ENCODE results near the gene MCAT. TPM values are rescaled to one million over a fixed set of nuclear protein-coding genes. Genes with fewer than 3 reads are reported as not detected.

MCAT gene
- total RNA-seq: 5.1 TPM

- H3K27me3 ChIP-seq (ENCODE audit: insufficient read depth, low read length): no peaks in the 10 kb centered on the region
- peaks cover 50% of the 10 kb centered on the region for H3K4me1 ChIP-seq (ENCODE audit: insufficient read depth, low read length)
- H3K4me3 ChIP-seq (ENCODE audit: low read length): peak within 1 kb of the TSS; percentile 73
- H3K9me3 ChIP-seq (ENCODE audit: low read depth, low read length): no peaks in the 10 kb centered on the region
Measured at GRCh38 chr22:43142880-43143562, at the start of gene MCAT. Gene MCAT, minus strand, starts transcription at chr22:43143398. Its CDS starts 50 bp downstream, at chr22:43143348.

DNA sequence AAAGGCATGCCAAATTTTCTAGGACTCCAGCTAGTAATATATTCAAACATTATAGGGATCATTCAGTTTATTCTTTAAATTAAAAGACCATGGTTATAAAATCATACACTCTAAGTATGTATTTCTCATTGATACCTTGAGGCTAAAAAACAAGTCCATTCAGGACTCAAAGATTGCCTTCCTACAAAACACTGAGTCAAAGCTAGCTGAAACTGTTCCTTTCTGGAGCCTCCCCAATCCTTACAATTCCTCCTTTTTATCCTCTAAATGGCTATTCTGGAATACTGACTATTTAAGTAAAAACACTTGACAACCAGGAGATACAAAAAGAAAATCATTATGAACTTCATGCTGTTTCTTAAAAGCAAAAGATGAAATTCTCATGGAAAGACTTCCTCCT is 48.6 kb upstream of the MCAT start:
- H3K27me3 ChIP-seq (ENCODE audit: insufficient read depth, low read length): no peaks in the 10 kb centered on the region
- H3K9me3 ChIP-seq (ENCODE audit: low read depth, low read length): no peaks in the 10 kb centered on the region
- peaks cover 9% of the 10 kb centered on the region for H3K4me1 ChIP-seq (ENCODE audit: insufficient read depth, low read length)
- H3K4me3 ChIP-seq (ENCODE audit: low read length): no peak overlapping the region

- peaks cover 23% of the 10 kb centered on the region for H3K4me1 ChIP-seq (ENCODE audit: insufficient read depth, low read length)
Measured at GRCh38 chr22:43188829-43189545, 45.8 kb upstream of the MCAT start.

GRCh38 chr22:43187171-43188099 is 44.2 kb upstream of the MCAT start:
- Histone ChIP-seq H3K4me1 (ENCODE audit: insufficient read depth, low read length) (peaks cover 23% of the 10 kb centered on the region), H3K4me3 (ENCODE audit: low read length) (peak overlapping the region; percentile 50), H3K9me3 (ENCODE audit: low read depth, low read length) (no peaks in the 10 kb centered on the region), H3K27me3 (ENCODE audit: insufficient read depth, low read length) (no peaks in the 10 kb centered on the region)

More at GRCh38 chr22:43188829-43189545, 45.8 kb upstream of the MCAT start:
- no peaks in the 10 kb centered on the region for H3K27me3 ChIP-seq (ENCODE audit: insufficient read depth, low read length)
- no peaks in the 10 kb centered on the region for H3K9me3 ChIP-seq (ENCODE audit: low read depth, low read length)
- H3K4me3 ChIP-seq (ENCODE audit: low read length): no peak overlapping the region

DNA sequence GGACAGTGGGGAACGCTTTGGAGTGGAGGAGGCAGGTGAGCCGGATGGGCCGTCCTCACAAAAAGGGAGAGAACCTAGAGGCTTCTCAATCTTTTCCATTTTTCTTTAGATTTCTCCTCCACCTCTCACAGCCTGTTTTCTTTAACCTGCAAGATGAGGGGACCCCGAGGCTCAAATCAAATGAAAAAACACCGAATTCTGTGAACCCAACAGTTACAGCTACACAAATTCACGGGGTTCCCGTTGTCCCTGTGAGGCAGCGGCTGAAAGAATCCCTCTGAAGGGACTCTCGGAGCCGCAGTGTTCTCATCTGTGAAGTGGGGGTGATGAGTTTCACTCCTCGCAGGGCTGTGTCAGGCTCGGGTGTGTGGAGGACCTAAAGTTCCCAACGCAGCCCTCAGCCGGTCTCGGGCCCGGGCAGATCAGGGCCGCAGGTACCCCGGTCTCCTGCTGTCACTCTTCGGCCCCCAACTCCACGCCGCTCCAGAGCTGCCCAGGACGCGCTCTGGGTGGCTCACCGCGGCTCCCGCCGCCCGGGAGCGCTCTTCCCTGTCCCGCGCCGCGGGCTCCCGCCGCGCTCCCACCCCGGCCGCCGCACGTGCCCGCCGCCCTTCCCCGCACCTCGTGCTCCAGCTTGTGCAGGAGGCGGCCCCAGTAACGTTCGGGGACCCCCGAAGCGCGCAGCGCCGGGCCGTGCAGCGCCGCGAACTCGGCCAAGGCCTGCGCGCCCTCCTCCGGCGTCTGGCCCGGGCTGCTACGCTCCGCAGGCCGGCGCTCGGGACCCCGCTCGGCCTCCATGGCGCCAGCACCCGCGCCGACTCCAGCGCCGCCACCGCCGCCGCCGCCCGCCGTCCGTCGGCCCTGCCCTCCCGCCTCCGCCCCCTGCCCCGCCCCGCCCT is 43.3 kb upstream of the MCAT start, which contains the start of gene TTLL12:
TTLL12 (minus strand) TSS at position 863 of the 899 bp plus-strand sequence; CDS start at position 798, 65 bp downstream.
- Histone ChIP-seq H3K4me3 (ENCODE audit: low read length) (peak within 1 kb of the TSS; percentile 51), H3K9me3 (ENCODE audit: low read depth, low read length) (no peaks in the 10 kb centered on the region), H3K4me1 (ENCODE audit: insufficient read depth, low read length) (peaks cover 23% of the 10 kb centered on the region), H3K27me3 (ENCODE audit: insufficient read depth, low read length) (no peaks in the 10 kb centered on the region)

- H3K4me3 ChIP-seq (ENCODE audit: low read length): peak overlapping the region; percentile 51
- no peaks in the 10 kb centered on the region for H3K27me3 ChIP-seq (ENCODE audit: insufficient read depth, low read length)
- no peaks in the 10 kb centered on the region for H3K9me3 ChIP-seq (ENCODE audit: low read depth, low read length)
- H3K4me1 ChIP-seq (ENCODE audit: insufficient read depth, low read length): peaks cover 23% of the 10 kb centered on the region
Measured at GRCh38 chr22:43185860-43186261, 42.7 kb upstream of the MCAT start.

- Histone ChIP-seq H3K4me3 (ENCODE audit: low read length) (no peak overlapping the region), H3K27me3 (ENCODE audit: insufficient read depth, low read length) (no peaks in the 10 kb centered on the region), H3K4me1 (ENCODE audit: insufficient read depth, low read length) (peaks cover 23% of the 10 kb centered on the region), H3K9me3 (ENCODE audit: low read depth, low read length) (no peaks in the 10 kb centered on the region)
Measured at GRCh38 chr22:43183496-43184277, 40.5 kb upstream of the MCAT start.

GRCh38 chr22:43182726-43183125 is 39.5 kb upstream of the MCAT start:
- Histone ChIP-seq H3K9me3 (ENCODE audit: low read depth, low read length) (no peaks in the 10 kb centered on the region), H3K4me1 (ENCODE audit: insufficient read depth, low read length) (peaks cover 15% of the 10 kb centered on the region), H3K27me3 (ENCODE audit: insufficient read depth, low read length) (no peaks in the 10 kb centered on the region), H3K4me3 (ENCODE audit: low read length) (no peak overlapping the region)

DNA sequence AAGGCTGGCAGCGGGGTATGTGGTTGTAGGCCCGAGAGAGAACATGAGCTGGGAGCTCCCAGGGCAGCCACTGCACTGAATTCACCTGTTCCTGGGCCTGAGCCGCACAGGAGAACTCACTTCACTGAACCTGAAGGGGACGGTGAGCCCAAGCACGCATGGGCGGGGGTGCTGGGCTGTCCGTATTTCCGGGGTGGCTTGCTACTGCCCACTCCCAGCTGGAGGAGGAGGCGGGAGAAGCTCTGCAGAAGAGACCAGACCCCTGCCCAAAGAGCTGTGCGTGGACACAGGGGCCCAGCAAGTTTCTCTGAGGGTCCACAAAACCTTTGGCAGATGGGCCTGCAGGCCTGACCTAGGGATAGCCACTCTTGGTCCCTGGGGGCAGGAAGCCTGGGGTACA is 38.9 kb upstream of the MCAT start:
- H3K4me1 ChIP-seq (ENCODE audit: insufficient read depth, low read length): peaks cover 14% of the 10 kb centered on the region
- no peak overlapping the region for H3K4me3 ChIP-seq (ENCODE audit: low read length)
- no peaks in the 10 kb centered on the region for H3K27me3 ChIP-seq (ENCODE audit: insufficient read depth, low read length)
- H3K9me3 ChIP-seq (ENCODE audit: low read depth, low read length): no peaks in the 10 kb centered on the region

- no peaks in the 10 kb centered on the region for H3K9me3 ChIP-seq (ENCODE audit: low read depth, low read length)
- no peak overlapping the region for H3K4me3 ChIP-seq (ENCODE audit: low read length)
- H3K27me3 ChIP-seq (ENCODE audit: insufficient read depth, low read length): no peaks in the 10 kb centered on the region
- peaks cover 13% of the 10 kb centered on the region for H3K4me1 ChIP-seq (ENCODE audit: insufficient read depth, low read length)
Measured at GRCh38 chr22:43181321-43182076, 38.3 kb upstream of the MCAT start.

GRCh38 chr22:43180670-43181069 is 37.5 kb upstream of the MCAT start:
- H3K9me3 ChIP-seq (ENCODE audit: low read depth, low read length): no peaks in the 10 kb centered on the region
- no peaks in the 10 kb centered on the region for H3K27me3 ChIP-seq (ENCODE audit: insufficient read depth, low read length)
- no peak overlapping the region for H3K4me3 ChIP-seq (ENCODE audit: low read length)
- H3K4me1 ChIP-seq (ENCODE audit: insufficient read depth, low read length): peaks cover 5% of the 10 kb centered on the region

DNA sequence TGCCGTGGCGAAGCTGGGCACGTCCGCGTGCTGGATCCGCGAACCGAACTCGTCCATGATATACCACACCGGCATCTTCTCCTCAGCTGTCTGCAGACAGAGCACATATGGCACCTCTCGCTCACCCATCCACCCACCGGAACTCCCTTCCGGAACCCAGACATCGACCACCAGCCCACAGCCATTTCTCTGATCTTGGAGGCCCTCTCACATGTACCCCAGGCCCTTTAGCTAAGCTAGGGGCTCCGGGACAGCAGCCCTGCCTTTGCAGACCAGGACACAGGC is 36.7 kb upstream of the MCAT start:
- Histone ChIP-seq H3K9me3 (ENCODE audit: low read depth, low read length) (no peaks in the 10 kb centered on the region), H3K27me3 (ENCODE audit: insufficient read depth, low read length) (no peaks in the 10 kb centered on the region), H3K4me3 (ENCODE audit: low read length) (no peak overlapping the region), H3K4me1 (ENCODE audit: insufficient read depth, low read length) (no peaks in the 10 kb centered on the region)
